Stimulated activated effector memory CD8-positive, alpha-beta T cell treated with anti-CD3 and anti-CD28 coated beads, Interleukin-12 subunit alpha, Interleukin-12 subunit beta, amount 100 ng/mL, for 72 hours (primary cell): ENCODE data around the gene ASTN2.
"Not testable (repeated sequence)": the region's sequence is repeated elsewhere in the genome, so short reads cannot be mapped to it uniquely, and the experiment has no call there.

Experiments used
- ATAC-seq: fragments of 150-1000 bp; cut with Tn5 transposase; 2 replicates; pipeline ENCODE4 v1.10.0; 2021
- DNase-seq, 2 donors: peaks; one replicate each; pipeline ENCODE4 v3.0.0; 2021 to 2022; ENCODE audit warnings: low spot score in 2 of 2
- H3K27ac Mint-ChIP-seq: one replicate; pipeline ENCODE4 v1.8.0; 2022; ENCODE audit warnings: mild to moderate bottlenecking, mixed read lengths
- H3K36me3 Mint-ChIP-seq: one replicate; pipeline ENCODE4 v1.8.0; 2022; ENCODE audit warnings: mild to moderate bottlenecking, mixed read lengths
- H3K4me1 Mint-ChIP-seq: one replicate; pipeline ENCODE4 v1.8.0; 2022; ENCODE audit warnings: mixed read lengths
- H3K4me3 Mint-ChIP-seq: one replicate; pipeline ENCODE4 v1.8.0; 2022; ENCODE audit warnings: mild to moderate bottlenecking, mixed read lengths
- H3K9me3 Mint-ChIP-seq: one replicate; pipeline ENCODE4 v1.8.0; 2022; ENCODE audit warnings: mixed read lengths

Gene ASTN2

DNA sequence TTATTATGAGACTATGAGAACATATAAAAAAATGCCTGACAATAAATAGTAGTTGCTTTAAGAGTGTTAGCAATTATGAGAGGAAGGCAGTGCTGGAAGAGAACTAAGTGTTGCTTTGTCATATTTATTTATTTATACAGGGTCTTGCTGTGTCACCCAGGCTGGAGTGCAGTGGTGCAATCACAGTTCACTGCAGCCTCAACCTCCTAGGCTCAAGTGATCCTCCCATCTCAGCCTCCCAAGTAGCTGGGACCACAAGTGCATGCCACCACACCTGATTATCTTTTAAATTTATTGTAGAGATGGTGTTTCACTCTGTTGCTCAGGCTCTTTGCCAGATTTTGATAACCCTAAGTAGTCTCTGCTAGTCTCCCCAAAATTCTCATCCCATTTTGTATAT lies 724.1 kb downstream of the ASTN2 start:
- not testable (repeated sequence) for H3K4me3 Mint-ChIP-seq, H3K9me3 Mint-ChIP-seq, DNase-seq, ATAC-seq, H3K27ac Mint-ChIP-seq
- H3K36me3 Mint-ChIP-seq = peaks cover 14% of the 10 kb centered on the region
- H3K4me1 Mint-ChIP-seq = peaks cover 75% of the 10 kb centered on the region

DNA sequence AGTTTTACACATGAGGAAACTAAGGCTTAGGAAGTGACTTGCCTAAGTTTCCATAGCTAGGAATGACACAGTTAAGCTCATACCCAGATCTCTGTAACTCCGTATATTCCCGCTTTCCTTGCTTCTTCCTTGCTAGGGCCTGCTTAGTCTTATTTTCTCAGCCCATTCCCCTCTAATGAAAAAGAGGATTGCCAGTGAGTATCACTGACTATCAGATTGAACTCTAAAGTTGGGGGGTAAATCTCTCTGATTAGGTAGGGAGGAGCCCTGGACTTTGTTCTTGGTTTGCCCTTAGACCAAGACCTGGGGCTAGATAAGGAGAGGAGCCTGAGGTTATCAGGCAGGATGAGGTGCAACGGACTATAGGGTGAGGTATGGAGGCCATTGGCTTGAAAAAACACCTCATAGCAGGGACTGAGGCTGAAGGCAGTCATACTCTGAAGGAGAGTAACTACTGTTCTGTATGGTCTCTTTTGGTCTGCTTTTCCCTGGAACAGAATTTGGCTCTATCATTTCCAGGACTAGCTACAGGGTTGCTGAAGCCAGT lies 725.3 kb downstream of the ASTN2 start:
- Mint-ChIP-seq H3K27ac (peak overlapping the region; percentile 48), H3K4me1 (peaks cover 72% of the 10 kb centered on the region), H3K36me3 (peaks cover 10% of the 10 kb centered on the region), H3K9me3 (no peaks in the 10 kb centered on the region), H3K4me3 (no peak overlapping the region)
- ATAC-seq (no peak), DNase-seq (no peak)

GRCh38 chr9:116688806-116689485 lies 725.9 kb downstream of the ASTN2 start:
- H3K4me3 Mint-ChIP-seq = peak overlapping the region; percentile 84
- DNase-seq (no peak), ATAC-seq (no peak)
- peak overlapping the region; percentile 87 for H3K27ac Mint-ChIP-seq
- peaks cover 72% of the 10 kb centered on the region for H3K4me1 Mint-ChIP-seq
- H3K36me3 Mint-ChIP-seq = peaks cover 7% of the 10 kb centered on the region
- H3K9me3 Mint-ChIP-seq = no peaks in the 10 kb centered on the region

DNA sequence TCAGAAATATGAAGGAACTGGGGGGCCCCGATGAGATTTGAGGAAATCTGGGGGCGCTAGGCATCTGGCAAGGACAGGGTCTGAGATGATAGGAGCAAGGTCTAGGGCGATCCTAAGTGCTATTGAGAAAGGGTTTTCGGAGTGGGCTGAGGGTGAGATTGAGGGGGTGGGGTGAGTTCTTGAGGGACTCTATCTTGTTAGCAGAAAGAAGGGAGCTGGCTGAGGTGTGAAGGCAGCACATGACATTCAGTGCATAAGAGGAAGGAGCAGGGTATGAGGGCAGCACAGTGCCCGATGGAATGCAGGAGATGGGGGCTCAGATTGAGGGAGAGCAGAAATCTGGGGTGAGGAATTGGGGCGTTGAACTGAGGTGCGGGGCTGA lies 727.1 kb downstream of the ASTN2 start:
- Mint-ChIP-seq H3K27ac (peak overlapping the region; percentile 87), H3K4me1 (peaks cover 62% of the 10 kb centered on the region), H3K4me3 (peak overlapping the region; percentile 84), H3K36me3 (peaks cover 7% of the 10 kb centered on the region), H3K9me3 (no peaks in the 10 kb centered on the region)
- DNase-seq (no peak), ATAC-seq (peak; percentile 11)

GRCh38 chr9:116687074-116687753 lies 727.6 kb downstream of the ASTN2 start, which contains the start of gene TRIM32:
TSS of gene TRIM32 (plus strand) at chr9:116687305. CDS start at chr9:116697743, 10,438 bp downstream.
- H3K27ac Mint-ChIP-seq = peak within 1 kb of the TSS; percentile 87

GRCh38 chr9:116686693-116687073 lies 728.2 kb downstream of the ASTN2 start:
- Mint-ChIP-seq H3K4me1 (peaks cover 53% of the 10 kb centered on the region), H3K36me3 (peaks cover 7% of the 10 kb centered on the region), H3K27ac (peak overlapping the region; percentile 87), H3K4me3 (peak overlapping the region; percentile 84), H3K9me3 (no peaks in the 10 kb centered on the region)
- DNase-seq = no peak
- peak; percentile 63 for ATAC-seq

More at GRCh38 chr9:116687074-116687753, 727.6 kb downstream of the ASTN2 start, which contains the start of gene TRIM32:
- ATAC-seq (peak; percentile 98), DNase-seq (peak; percentile 98 to 99)
- Mint-ChIP-seq H3K4me1 (peaks cover 57% of the 10 kb centered on the region), H3K36me3 (peaks cover 7% of the 10 kb centered on the region), H3K9me3 (no peaks in the 10 kb centered on the region), H3K4me3 (peak within 1 kb of the TSS; percentile 84)

- no peak for DNase-seq
- ATAC-seq = no peak
- Mint-ChIP-seq H3K9me3 (no peaks in the 10 kb centered on the region), H3K4me1 (peaks cover 47% of the 10 kb centered on the region), H3K4me3 (peak overlapping the region; percentile 84), H3K36me3 (peaks cover 7% of the 10 kb centered on the region), H3K27ac (peak overlapping the region; percentile 87)
Measured at GRCh38 chr9:116686135-116686534, 728.7 kb downstream of the ASTN2 start.

DNA sequence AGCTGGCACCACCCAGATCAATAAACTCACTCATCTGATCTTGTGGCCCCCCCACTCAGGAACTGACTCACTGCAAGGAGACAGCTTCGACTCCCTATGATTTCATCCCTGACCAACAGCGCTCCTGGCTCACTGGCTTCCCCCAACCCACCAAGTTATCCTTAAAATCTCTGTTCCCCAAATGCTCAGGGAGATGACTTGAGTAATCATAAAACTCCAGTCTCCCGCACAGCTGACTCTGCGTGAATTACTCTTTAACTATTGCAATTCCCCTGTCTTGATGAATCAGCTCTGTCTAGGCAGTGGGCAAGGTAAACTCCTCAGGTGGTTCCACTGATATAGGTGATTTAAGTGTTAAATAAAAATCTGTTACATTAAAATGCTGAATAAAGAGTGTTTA lies 729.7 kb downstream of the ASTN2 start:
- no peak overlapping the region for H3K27ac Mint-ChIP-seq
- H3K9me3 Mint-ChIP-seq = no peaks in the 10 kb centered on the region
- ATAC-seq = no peak
- H3K4me3 Mint-ChIP-seq = no peak overlapping the region
- H3K4me1 Mint-ChIP-seq = peaks cover 38% of the 10 kb centered on the region
- H3K36me3 Mint-ChIP-seq = peaks cover 7% of the 10 kb centered on the region
- DNase-seq = no peak

DNA sequence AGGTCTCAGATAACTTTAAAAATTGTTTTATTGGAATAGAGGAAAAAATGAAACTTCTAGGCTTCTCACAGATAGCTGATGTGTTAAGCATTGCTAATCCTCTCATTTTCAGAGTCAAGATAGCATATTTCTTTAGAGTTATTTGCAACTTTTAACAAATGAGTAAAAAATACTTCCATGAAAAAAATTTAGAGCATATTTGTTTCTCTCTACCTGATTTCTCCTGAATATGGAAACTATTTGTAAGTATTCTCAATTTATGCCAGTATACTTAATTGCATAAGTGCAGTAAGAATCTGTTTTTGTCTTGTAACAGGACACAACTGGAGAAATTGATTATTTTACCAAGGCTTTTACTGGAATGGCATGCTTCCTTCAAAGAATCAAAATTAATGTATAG lies 731.3 kb downstream of the ASTN2 start:
- Mint-ChIP-seq H3K4me1 (peaks cover 25% of the 10 kb centered on the region), H3K4me3 (no peak overlapping the region), H3K27ac (no peak overlapping the region), H3K9me3 (no peaks in the 10 kb centered on the region), H3K36me3 (peaks cover 7% of the 10 kb centered on the region)
- DNase-seq (no peak), ATAC-seq (no peak)

DNA sequence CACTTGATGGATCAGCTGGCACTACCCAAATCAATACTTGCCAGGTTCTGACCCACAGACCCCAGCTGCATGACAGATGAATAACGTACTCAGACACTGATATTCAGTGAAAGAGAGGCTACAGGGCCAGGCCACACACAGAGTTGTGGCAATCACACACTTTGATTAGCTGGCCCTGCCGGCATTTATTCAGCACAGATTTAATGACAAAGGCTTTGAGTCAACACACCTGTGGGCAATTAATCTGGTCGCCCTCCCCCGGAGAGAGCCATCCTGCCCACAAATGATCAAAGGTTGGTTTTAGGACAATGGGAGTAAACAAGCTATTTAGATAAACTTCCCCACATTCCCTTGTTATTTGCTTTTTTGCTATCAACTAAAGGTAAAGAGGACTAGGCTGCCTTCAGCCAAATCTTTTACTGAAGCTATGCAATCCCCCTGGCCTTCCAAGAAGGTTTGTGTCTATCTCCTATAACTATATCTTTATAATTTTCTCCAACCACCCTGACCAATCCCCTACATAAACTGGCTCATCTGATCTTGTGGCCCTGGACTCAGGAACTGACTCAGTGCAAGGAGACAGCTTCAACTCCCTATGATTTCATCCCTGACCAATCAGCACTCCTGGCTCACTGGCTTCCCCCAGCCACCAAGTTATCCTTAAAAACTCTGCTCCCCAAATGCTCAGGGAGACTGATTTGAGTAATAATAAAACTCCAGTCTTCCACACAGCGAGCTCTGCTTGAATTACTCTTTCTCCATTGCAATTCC lies 740.5 kb downstream of the ASTN2 start:
- ATAC-seq = no peak
- no peaks in the 10 kb centered on the region for H3K36me3 Mint-ChIP-seq

GRCh38 chr9:116673375-116673774 lies 741.5 kb downstream of the ASTN2 start:
- H3K9me3 Mint-ChIP-seq = peaks cover 9% of the 10 kb centered on the region
- no peaks in the 10 kb centered on the region for H3K36me3 Mint-ChIP-seq
- ATAC-seq (no peak), DNase-seq (no peak)
- H3K27ac Mint-ChIP-seq = no peak overlapping the region
- H3K4me1 Mint-ChIP-seq = no peaks in the 10 kb centered on the region
- no peak overlapping the region for H3K4me3 Mint-ChIP-seq

More for the DNA sequence above, 740.5 kb downstream of the ASTN2 start:
- Mint-ChIP-seq H3K9me3 (peaks cover 9% of the 10 kb centered on the region), H3K4me1 (no peaks in the 10 kb centered on the region), H3K27ac (no peak overlapping the region), H3K4me3 (no peak overlapping the region)
- no peak for DNase-seq

DNA sequence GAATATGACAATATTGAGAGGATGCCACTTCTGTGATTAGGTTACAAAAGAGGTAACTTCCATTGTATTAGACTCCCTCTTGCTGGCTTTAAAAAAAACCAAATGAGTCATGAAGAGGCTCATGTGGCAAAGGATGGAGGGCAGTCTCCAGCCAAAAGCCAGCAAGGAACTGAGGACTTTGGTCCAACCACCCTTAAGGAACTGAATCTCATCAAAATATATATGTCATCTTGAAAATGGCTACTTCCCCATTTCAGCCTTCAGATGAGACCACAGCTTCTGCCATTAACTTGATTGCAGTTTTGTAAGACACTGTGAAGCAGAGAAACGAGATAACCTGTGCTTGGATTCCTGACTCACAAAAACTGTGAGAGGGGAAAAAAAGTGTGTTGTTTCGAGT lies 743.3 kb downstream of the ASTN2 start:
- DNase-seq (no peak), ATAC-seq (no peak)
- H3K4me1 Mint-ChIP-seq = no peaks in the 10 kb centered on the region
- no peaks in the 10 kb centered on the region for H3K36me3 Mint-ChIP-seq
- H3K27ac Mint-ChIP-seq = no peak overlapping the region
- peaks cover 9% of the 10 kb centered on the region for H3K9me3 Mint-ChIP-seq
- H3K4me3 Mint-ChIP-seq = no peak overlapping the region

GRCh38 chr9:116668970-116669695 lies 745.7 kb downstream of the ASTN2 start:
- Mint-ChIP-seq H3K4me3 (no peak overlapping the region), H3K27ac (no peak overlapping the region), H3K9me3 (peaks cover 9% of the 10 kb centered on the region), H3K36me3 (no peaks in the 10 kb centered on the region), H3K4me1 (no peaks in the 10 kb centered on the region)
- DNase-seq (no peak), ATAC-seq (no peak)

DNA sequence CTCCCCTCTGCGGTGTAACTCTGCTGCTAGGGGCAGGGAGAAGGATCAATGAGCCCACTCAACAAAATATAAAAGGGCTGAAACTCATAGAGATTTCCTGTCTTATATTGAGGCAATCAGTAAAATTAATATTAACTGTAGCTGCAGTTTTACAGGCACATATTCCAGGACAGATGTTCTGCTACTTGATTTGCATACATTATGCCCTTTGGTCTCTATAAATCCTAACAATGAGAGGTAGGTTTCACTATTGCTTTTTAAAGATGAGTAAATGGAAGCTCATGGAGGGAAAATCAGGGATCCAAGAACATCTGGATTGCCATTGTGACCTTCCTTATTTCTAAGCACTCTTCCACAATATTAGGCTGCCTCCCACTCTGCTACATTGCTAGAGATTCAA lies 751.3 kb downstream of the ASTN2 start:
- no peak overlapping the region for H3K4me3 Mint-ChIP-seq
- ATAC-seq = no peak

More for the DNA sequence above, 751.3 kb downstream of the ASTN2 start:
- DNase-seq = no peak
- H3K9me3 Mint-ChIP-seq = no peaks in the 10 kb centered on the region
- H3K27ac Mint-ChIP-seq = no peak overlapping the region
- H3K4me1 Mint-ChIP-seq = no peaks in the 10 kb centered on the region
- H3K36me3 Mint-ChIP-seq = no peaks in the 10 kb centered on the region
